ENCODE measurements around the gene HYOU1. TPM values are rescaled to one million over a fixed set of nuclear protein-coding genes. Genes with fewer than 3 reads are reported as not detected.
"Not testable (repeated sequence)": the region's sequence is repeated elsewhere in the genome, so short reads cannot be mapped to it uniquely, and the experiment has no call there.

The HYOU1 gene
- total RNA-seq, 1 donor from 2014 or later, result 115 TPM

DNA sequence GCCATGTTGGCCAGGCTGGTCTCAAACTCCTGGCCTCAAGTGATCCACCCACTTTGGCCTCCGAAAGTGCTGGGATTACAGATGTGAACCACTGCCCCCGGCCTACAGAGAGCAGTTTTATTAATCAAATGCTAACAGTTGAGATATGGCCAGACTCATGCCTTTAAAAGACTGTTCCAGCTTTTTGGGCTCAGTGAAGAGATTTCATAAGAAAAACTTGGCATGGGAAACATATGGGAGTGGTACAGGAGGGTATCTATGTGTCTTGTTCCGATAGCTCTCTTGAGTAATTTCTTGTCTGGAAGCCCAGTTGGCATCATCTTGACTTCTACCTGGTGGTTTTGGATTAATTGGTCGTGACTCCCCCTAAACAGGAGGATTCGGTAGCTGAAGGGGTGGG is 18.1 kb downstream of the HYOU1 start:
- no peak for DNase-seq (ENCODE audit: low read depth)
- H3K4me3 ChIP-seq (ENCODE audit: low read depth, low read length), result no peak overlapping the region
- TF ChIP-seq, protein P1, sequence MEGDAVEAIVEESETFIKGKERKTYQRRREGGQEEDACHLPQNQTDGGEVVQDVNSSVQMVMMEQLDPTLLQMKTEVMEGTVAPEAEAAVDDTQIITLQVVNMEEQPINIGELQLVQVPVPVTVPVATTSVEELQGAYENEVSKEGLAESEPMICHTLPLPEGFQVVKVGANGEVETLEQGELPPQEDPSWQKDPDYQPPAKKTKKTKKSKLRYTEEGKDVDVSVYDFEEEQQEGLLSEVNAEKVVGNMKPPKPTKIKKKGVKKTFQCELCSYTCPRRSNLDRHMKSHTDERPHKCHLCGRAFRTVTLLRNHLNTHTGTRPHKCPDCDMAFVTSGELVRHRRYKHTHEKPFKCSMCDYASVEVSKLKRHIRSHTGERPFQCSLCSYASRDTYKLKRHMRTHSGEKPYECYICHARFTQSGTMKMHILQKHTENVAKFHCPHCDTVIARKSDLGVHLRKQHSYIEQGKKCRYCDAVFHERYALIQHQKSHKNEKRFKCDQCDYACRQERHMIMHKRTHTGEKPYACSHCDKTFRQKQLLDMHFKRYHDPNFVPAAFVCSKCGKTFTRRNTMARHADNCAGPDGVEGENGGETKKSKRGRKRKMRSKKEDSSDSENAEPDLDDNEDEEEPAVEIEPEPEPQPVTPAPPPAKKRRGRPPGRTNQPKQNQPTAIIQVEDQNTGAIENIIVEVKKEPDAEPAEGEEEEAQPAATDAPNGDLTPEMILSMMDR (conservative IDR thresholded peaks at IDR 0.05; ENCODE audit: low read depth, low read length), result no peak

DNA sequence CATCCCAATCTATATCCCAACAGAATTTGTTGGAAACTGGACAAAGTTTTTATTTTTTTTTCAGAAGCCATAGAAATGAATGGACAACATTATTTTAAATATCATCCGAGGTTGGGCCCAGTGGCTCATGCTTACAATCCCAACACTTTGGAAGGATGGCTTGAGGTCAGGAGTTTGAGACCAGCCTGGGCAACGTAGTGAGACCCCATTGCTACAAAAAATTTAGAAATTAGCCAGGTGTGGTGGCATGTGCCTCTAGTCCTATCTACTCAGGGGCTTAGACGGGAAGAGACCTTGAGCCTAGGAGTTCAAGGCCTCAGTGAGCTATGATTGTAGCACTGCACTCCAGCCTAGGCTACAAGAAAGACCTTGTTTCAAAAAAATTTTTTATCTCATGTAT is 22.2 kb downstream of the HYOU1 start:
- TF ChIP-seq, protein P1 (conservative IDR thresholded peaks at IDR 0.05; ENCODE audit: low read depth, low read length), result no peak
- DNase-seq (ENCODE audit: low read depth), result no peak
- no peak overlapping the region for H3K4me3 ChIP-seq (ENCODE audit: low read depth, low read length)

DNA sequence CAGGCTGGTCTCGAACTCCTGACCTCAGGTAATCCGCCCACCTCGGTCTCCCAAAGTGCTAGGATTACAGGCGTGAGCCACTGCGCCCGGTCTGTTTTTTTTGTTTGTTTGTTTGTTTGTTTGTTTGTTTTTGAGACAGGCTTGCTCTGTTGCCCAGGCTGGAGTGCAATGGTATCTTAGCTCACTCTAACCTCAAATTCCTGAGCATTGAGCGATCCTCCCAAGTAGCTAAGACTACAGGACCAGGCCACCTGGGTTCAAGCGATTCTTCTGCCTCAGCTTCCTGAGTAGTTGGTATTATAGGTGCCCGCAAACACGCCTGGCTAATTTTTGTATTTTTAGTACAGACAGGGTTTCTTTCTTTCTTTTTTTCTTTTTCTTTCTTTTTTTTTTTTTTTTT is 23.6 kb downstream of the HYOU1 start:
- not testable (repeated sequence) for DNase-seq (ENCODE audit: low read depth); H3K4me3 ChIP-seq (ENCODE audit: low read depth, low read length)

DNA sequence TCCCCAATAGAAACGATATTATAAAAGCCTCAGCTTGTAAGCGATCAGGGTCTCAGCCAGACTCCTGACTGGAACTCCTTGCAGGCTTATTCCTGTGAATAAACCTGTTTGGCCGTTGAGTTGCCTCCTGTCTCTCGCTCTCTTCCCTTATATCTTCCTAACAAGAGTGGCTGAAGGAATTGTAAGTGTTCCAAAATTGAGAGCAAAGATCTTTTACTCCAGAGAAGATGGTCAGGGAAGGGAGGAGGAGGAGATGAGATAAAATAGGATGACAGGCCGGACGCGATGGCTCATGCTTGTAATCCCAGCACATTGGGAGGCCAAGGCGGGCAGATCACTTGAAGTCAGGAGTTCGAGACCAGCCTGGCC is 25.1 kb downstream of the HYOU1 start:
- no peak overlapping the region for H3K4me3 ChIP-seq (ENCODE audit: low read depth, low read length)
- TF ChIP-seq, protein P1 (conservative IDR thresholded peaks at IDR 0.05; ENCODE audit: low read depth, low read length), result no peak
- no peak for DNase-seq (ENCODE audit: low read depth)

DNA sequence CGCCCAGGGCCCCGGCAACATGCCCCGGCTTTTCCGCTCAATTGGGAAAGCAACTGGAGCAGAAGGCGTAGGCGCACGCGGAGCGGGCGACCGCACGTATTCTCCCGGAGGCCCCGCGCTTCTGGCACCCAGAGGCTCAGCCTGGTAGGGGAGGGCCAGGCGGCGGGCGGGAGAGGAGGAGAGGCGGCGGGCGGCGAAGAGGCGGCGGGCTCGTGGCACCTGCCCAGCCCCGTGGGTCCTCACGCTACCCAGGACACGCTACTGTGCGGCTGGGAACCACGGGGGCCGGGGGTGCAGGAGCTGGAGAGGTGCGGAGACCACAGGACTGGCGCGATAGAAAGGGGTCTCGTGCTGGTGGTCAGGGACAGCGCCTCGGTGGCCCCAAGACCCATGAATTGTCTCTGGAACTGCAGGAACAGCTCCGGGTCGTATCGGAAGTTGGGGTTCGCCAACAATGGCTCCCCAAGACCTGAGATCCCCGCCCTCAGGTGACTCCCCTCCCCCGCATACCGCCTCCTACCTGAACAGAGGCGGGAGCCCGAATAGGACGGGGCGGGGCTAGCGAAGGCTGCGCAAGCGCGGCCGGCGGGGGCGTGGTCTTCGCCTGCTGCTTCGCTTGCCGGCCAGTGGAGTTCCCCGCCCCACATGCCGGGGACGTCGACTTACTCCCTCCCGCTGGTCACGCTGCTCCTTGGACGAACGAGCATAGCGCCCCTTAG is 26.5 kb downstream of the HYOU1 start, which contains the start of gene SLC37A4:
TSS of gene SLC37A4 (minus strand) at position 549 of the 719 bp plus-strand sequence.
- H3K4me3 ChIP-seq (ENCODE audit: low read depth, low read length), result peak within 1 kb of the TSS; percentile 96
- DNase-seq (ENCODE audit: low read depth), result peak; percentile 68
- TF ChIP-seq, protein P1 (conservative IDR thresholded peaks at IDR 0.05; ENCODE audit: low read depth, low read length), result peak; percentile 88

DNA sequence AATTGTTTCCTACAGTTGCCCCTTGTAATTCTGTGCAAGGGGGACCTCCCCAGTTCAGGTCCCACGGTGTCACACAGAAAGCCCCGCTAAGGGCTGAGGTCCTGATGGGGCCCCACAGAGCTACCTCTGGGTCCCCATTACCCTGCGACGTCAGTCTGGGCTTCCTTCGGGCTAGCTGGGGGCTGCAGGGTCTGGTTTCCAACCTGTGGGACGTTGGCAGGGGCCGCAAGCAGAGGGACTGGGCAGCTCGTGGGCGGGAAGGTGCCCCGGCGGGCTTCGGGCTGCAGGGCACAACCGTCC is 27.0 kb downstream of the HYOU1 start:
- H3K4me3 ChIP-seq (ENCODE audit: low read depth, low read length), result peak overlapping the region; percentile 96
- TF ChIP-seq, protein P1 (conservative IDR thresholded peaks at IDR 0.05; ENCODE audit: low read depth, low read length), result no peak
- DNase-seq (ENCODE audit: low read depth), result no peak

DNA sequence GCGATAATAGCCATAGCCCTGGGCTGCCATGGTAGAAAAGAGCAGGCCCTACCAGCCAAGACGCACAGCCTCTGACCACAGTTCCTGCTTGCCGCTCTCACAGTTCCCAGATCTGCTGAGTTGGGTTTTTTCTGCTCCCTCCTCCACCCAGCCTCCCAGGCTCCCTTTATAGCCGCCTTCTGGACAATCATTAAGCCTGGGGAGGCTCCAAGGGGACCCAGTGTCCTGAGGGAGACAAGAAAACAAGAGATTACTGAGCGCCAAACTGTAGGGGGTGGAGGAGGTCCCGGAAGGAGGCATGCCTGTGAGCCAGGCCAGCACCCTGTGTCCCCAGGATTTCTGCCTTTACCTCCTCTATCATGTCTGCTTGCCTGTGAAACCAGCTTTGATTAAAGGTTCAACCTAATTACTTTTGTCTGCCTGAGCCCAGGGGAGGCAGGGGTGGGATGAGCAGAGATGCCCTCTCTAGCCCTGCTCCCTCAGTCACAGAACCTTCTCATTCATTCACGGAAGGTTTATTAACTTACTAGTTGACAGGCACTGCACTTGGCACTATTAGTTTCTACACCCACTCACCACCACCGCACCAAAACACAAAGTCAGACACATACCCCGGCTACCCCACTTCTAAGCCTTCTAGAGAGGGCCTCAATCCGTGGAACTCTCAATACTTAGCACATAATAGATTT is 27.5 kb downstream of the HYOU1 start:
- TF ChIP-seq, protein P1 (conservative IDR thresholded peaks at IDR 0.05; ENCODE audit: low read depth, low read length), result no peak
- DNase-seq (ENCODE audit: low read depth), result peak; percentile 57
- H3K4me3 ChIP-seq (ENCODE audit: low read depth, low read length), result peak overlapping the region; percentile 96
